ENCODE measurements around the gene GFY.
"Not testable (repeated sequence)": the region's sequence is repeated elsewhere in the genome, so short reads cannot be mapped to it uniquely, and the experiment has no call there.

GFY gene

GRCh38 chr19:49453013-49453756 lies 28.0 kb downstream of the GFY start, which contains the start of gene ALDH16A1:
Gene ALDH16A1, plus strand, starts transcription at chr19:49453225. Its CDS starts 107 bp downstream, at chr19:49453332.
- peaks cover 13 to 16% of the 10 kb centered on the region in 2 donors for H3K4me1 ChIP-seq (ENCODE audit: control insufficient read depth in 1 of 2, insufficient read depth in 2 of 2, low read length in 2 of 2)
- no peaks in the 10 kb centered on the region for H3K9me3 ChIP-seq (ENCODE audit: control insufficient read depth in 1 of 2, low read length in 2 of 2)
- H3K9ac ChIP-seq (ENCODE audit: low read depth in 1 of 2, low read length in 2 of 2) = peak within 1 kb of the TSS; percentile 74 to 91
- no peaks in the 10 kb centered on the region for H3K27me3 ChIP-seq (ENCODE audit: control insufficient read depth in 1 of 2, insufficient read depth in 2 of 2, low read length in 2 of 2)
- peak within 1 kb of the TSS; percentile 80 to 88 for H3K4me3 ChIP-seq (ENCODE audit: low read depth in 1 of 2, low read length in 2 of 2)
- peak within 1 kb of the TSS; percentile 93 for H3K27ac ChIP-seq (ENCODE audit: low read depth, low read length)
- H3K36me3 ChIP-seq (ENCODE audit: control insufficient read depth in 1 of 2, insufficient read depth in 2 of 2, low read length in 2 of 2) = peaks cover 0 to 16% of the 10 kb centered on the region in 2 donors

- Histone ChIP-seq H3K9ac (ENCODE audit: low read depth in 1 of 2, low read length in 2 of 2) (peak overlapping the region; percentile 74 to 91), H3K36me3 (ENCODE audit: control insufficient read depth in 1 of 2, insufficient read depth in 2 of 2, low read length in 2 of 2) (peaks cover 0 to 10% of the 10 kb centered on the region in 2 donors), H3K4me3 (ENCODE audit: low read depth in 1 of 2, low read length in 2 of 2) (peak overlapping the region; percentile 80 to 88), H3K27ac (ENCODE audit: low read depth, low read length) (peak overlapping the region; percentile 93), H3K4me1 (ENCODE audit: control insufficient read depth in 1 of 2, insufficient read depth in 2 of 2, low read length in 2 of 2) (peaks cover 13 to 21% of the 10 kb centered on the region in 2 donors), H3K9me3 (ENCODE audit: control insufficient read depth in 1 of 2, low read length in 2 of 2) (no peaks in the 10 kb centered on the region), H3K27me3 (ENCODE audit: control insufficient read depth in 1 of 2, insufficient read depth in 2 of 2, low read length in 2 of 2) (no peaks in the 10 kb centered on the region)
Observed at GRCh38 chr19:49453757-49454240, 28.6 kb downstream of the GFY start.

- no peaks in the 10 kb centered on the region for H3K27me3 ChIP-seq (ENCODE audit: control insufficient read depth in 1 of 2, insufficient read depth in 2 of 2, low read length in 2 of 2)
- H3K36me3 ChIP-seq (ENCODE audit: control insufficient read depth in 1 of 2, insufficient read depth in 2 of 2, low read length in 2 of 2) = peaks cover 3 to 8% of the 10 kb centered on the region in 2 donors
- H3K4me3 ChIP-seq (ENCODE audit: low read depth in 1 of 2, low read length in 2 of 2) = no peak overlapping the region
- H3K27ac ChIP-seq (ENCODE audit: low read depth, low read length) = no peak overlapping the region
- H3K9me3 ChIP-seq (ENCODE audit: control insufficient read depth in 1 of 2, low read length in 2 of 2) = no peaks in the 10 kb centered on the region
- peaks cover 8 to 14% of the 10 kb centered on the region in 2 donors for H3K4me1 ChIP-seq (ENCODE audit: control insufficient read depth in 1 of 2, insufficient read depth in 2 of 2, low read length in 2 of 2)
- H3K9ac ChIP-seq (ENCODE audit: low read depth in 1 of 2, low read length in 2 of 2) = no peak overlapping the region
Observed at GRCh38 chr19:49455773-49456172, 30.6 kb downstream of the GFY start.

- H3K36me3 ChIP-seq (ENCODE audit: control insufficient read depth in 1 of 2, insufficient read depth in 2 of 2, low read length in 2 of 2) = peaks cover 3 to 9% of the 10 kb centered on the region in 2 donors
- no peak overlapping the region for H3K9ac ChIP-seq (ENCODE audit: low read depth in 1 of 2, low read length in 2 of 2)
- H3K27ac ChIP-seq (ENCODE audit: low read depth, low read length) = no peak overlapping the region
- H3K4me3 ChIP-seq (ENCODE audit: low read depth in 1 of 2, low read length in 2 of 2) = no peak overlapping the region
- peaks cover 7 to 12% of the 10 kb centered on the region in 2 donors for H3K4me1 ChIP-seq (ENCODE audit: control insufficient read depth in 1 of 2, insufficient read depth in 2 of 2, low read length in 2 of 2)
- no peaks in the 10 kb centered on the region for H3K27me3 ChIP-seq (ENCODE audit: control insufficient read depth in 1 of 2, insufficient read depth in 2 of 2, low read length in 2 of 2)
- H3K9me3 ChIP-seq (ENCODE audit: control insufficient read depth in 1 of 2, low read length in 2 of 2) = no peaks in the 10 kb centered on the region
Observed at GRCh38 chr19:49456326-49456725, 31.1 kb downstream of the GFY start.

- Histone ChIP-seq H3K9me3 (ENCODE audit: control insufficient read depth in 1 of 2, low read length in 2 of 2) (no peaks in the 10 kb centered on the region), H3K4me1 (ENCODE audit: control insufficient read depth in 1 of 2, insufficient read depth in 2 of 2, low read length in 2 of 2) (peaks cover 7 to 12% of the 10 kb centered on the region in 2 donors), H3K27me3 (ENCODE audit: control insufficient read depth in 1 of 2, insufficient read depth in 2 of 2, low read length in 2 of 2) (no peaks in the 10 kb centered on the region), H3K9ac (ENCODE audit: low read depth in 1 of 2, low read length in 2 of 2) (no peak overlapping the region), H3K4me3 (ENCODE audit: low read depth in 1 of 2, low read length in 2 of 2) (no peak overlapping the region), H3K27ac (ENCODE audit: low read depth, low read length) (peak overlapping the region; percentile 20), H3K36me3 (ENCODE audit: control insufficient read depth in 1 of 2, insufficient read depth in 2 of 2, low read length in 2 of 2) (peaks cover 3 to 12% of the 10 kb centered on the region in 2 donors)
Observed at GRCh38 chr19:49458567-49458903, 33.3 kb downstream of the GFY start.

GRCh38 chr19:49459388-49459787 lies 34.2 kb downstream of the GFY start:
- Histone ChIP-seq H3K4me3 (ENCODE audit: low read depth in 1 of 2, low read length in 2 of 2) (no peak overlapping the region), H3K27me3 (ENCODE audit: control insufficient read depth in 1 of 2, insufficient read depth in 2 of 2, low read length in 2 of 2) (no peaks in the 10 kb centered on the region), H3K36me3 (ENCODE audit: control insufficient read depth in 1 of 2, insufficient read depth in 2 of 2, low read length in 2 of 2) (peaks cover 3 to 18% of the 10 kb centered on the region in 2 donors), H3K9me3 (ENCODE audit: control insufficient read depth in 1 of 2, low read length in 2 of 2) (no peaks in the 10 kb centered on the region), H3K4me1 (ENCODE audit: control insufficient read depth in 1 of 2, insufficient read depth in 2 of 2, low read length in 2 of 2) (peaks cover 1 to 7% of the 10 kb centered on the region in 2 donors), H3K27ac (ENCODE audit: low read depth, low read length) (no peak overlapping the region), H3K9ac (ENCODE audit: low read depth in 1 of 2, low read length in 2 of 2) (no peak overlapping the region)

- not testable (repeated sequence) for H3K9ac ChIP-seq (ENCODE audit: low read depth in 1 of 2, low read length in 2 of 2); H3K4me3 ChIP-seq (ENCODE audit: low read depth in 1 of 2, low read length in 2 of 2); H3K27ac ChIP-seq (ENCODE audit: low read depth, low read length); H3K27me3 ChIP-seq (ENCODE audit: control insufficient read depth in 1 of 2, insufficient read depth in 2 of 2, low read length in 2 of 2); H3K4me1 ChIP-seq (ENCODE audit: control insufficient read depth in 1 of 2, insufficient read depth in 2 of 2, low read length in 2 of 2); H3K9me3 ChIP-seq (ENCODE audit: control insufficient read depth in 1 of 2, low read length in 2 of 2)
- peaks cover 7 to 27% of the 10 kb centered on the region in 2 donors for H3K36me3 ChIP-seq (ENCODE audit: control insufficient read depth in 1 of 2, insufficient read depth in 2 of 2, low read length in 2 of 2)
Observed at GRCh38 chr19:49461130-49461529, 35.9 kb downstream of the GFY start.

GRCh38 chr19:49461656-49462055 lies 36.5 kb downstream of the GFY start:
- no peak overlapping the region for H3K9ac ChIP-seq (ENCODE audit: low read depth in 1 of 2, low read length in 2 of 2)
- H3K9me3 ChIP-seq (ENCODE audit: control insufficient read depth in 1 of 2, low read length in 2 of 2) = no peaks in the 10 kb centered on the region
- H3K27ac ChIP-seq (ENCODE audit: low read depth, low read length) = no peak overlapping the region
- peaks cover 7 to 30% of the 10 kb centered on the region in 2 donors for H3K36me3 ChIP-seq (ENCODE audit: control insufficient read depth in 1 of 2, insufficient read depth in 2 of 2, low read length in 2 of 2)
- no peaks in the 10 kb centered on the region for H3K27me3 ChIP-seq (ENCODE audit: control insufficient read depth in 1 of 2, insufficient read depth in 2 of 2, low read length in 2 of 2)
- H3K4me1 ChIP-seq (ENCODE audit: control insufficient read depth in 1 of 2, insufficient read depth in 2 of 2, low read length in 2 of 2) = peaks cover 0 to 6% of the 10 kb centered on the region in 2 donors
- no peak overlapping the region for H3K4me3 ChIP-seq (ENCODE audit: low read depth in 1 of 2, low read length in 2 of 2)

GRCh38 chr19:49462492-49462891 lies 37.3 kb downstream of the GFY start:
- Histone ChIP-seq H3K4me3 (ENCODE audit: low read depth in 1 of 2, low read length in 2 of 2) (no peak overlapping the region), H3K27ac (ENCODE audit: low read depth, low read length) (no peak overlapping the region), H3K4me1 (ENCODE audit: control insufficient read depth in 1 of 2, insufficient read depth in 2 of 2, low read length in 2 of 2) (peaks cover 0 to 6% of the 10 kb centered on the region in 2 donors)

GRCh38 chr19:49463960-49464740 lies 39.0 kb downstream of the GFY start:
- Histone ChIP-seq H3K36me3 (ENCODE audit: control insufficient read depth in 1 of 2, insufficient read depth in 2 of 2, low read length in 2 of 2) (peaks cover 7 to 35% of the 10 kb centered on the region in 2 donors), H3K9me3 (ENCODE audit: control insufficient read depth in 1 of 2, low read length in 2 of 2) (no peaks in the 10 kb centered on the region), H3K4me1 (ENCODE audit: control insufficient read depth in 1 of 2, insufficient read depth in 2 of 2, low read length in 2 of 2) (no peaks in the 10 kb centered on the region), H3K9ac (ENCODE audit: low read depth in 1 of 2, low read length in 2 of 2) (no peak overlapping the region), H3K27me3 (ENCODE audit: control insufficient read depth in 1 of 2, insufficient read depth in 2 of 2, low read length in 2 of 2) (no peaks in the 10 kb centered on the region), H3K4me3 (ENCODE audit: low read depth in 1 of 2, low read length in 2 of 2) (no peak overlapping the region), H3K27ac (ENCODE audit: low read depth, low read length) (no peak overlapping the region)

More at GRCh38 chr19:49462492-49462891, 37.3 kb downstream of the GFY start:
- H3K9ac ChIP-seq (ENCODE audit: low read depth in 1 of 2, low read length in 2 of 2) = no peak overlapping the region
- H3K36me3 ChIP-seq (ENCODE audit: control insufficient read depth in 1 of 2, insufficient read depth in 2 of 2, low read length in 2 of 2) = peaks cover 7 to 35% of the 10 kb centered on the region in 2 donors
- H3K27me3 ChIP-seq (ENCODE audit: control insufficient read depth in 1 of 2, insufficient read depth in 2 of 2, low read length in 2 of 2) = no peaks in the 10 kb centered on the region
- H3K9me3 ChIP-seq (ENCODE audit: control insufficient read depth in 1 of 2, low read length in 2 of 2) = no peaks in the 10 kb centered on the region

Measured in duodenal mucosa (tissue), 2 donors.